UCSD-AML1 (cell line): Measurements from ENCODE around the gene SRR.
"Not testable (repeated sequence)": the region's sequence is repeated elsewhere in the genome, so short reads cannot be mapped to it uniquely, and the experiment has no call there.

Experiments
- DNase-seq: peaks from one replicate; lab custom pipeline; 2025; ENCODE audit not compliant: unreplicated experiment; lab: John Stamatoyannopoulos, UW

SRR gene, protein sequence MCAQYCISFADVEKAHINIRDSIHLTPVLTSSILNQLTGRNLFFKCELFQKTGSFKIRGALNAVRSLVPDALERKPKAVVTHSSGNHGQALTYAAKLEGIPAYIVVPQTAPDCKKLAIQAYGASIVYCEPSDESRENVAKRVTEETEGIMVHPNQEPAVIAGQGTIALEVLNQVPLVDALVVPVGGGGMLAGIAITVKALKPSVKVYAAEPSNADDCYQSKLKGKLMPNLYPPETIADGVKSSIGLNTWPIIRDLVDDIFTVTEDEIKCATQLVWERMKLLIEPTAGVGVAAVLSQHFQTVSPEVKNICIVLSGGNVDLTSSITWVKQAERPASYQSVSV

DNA sequence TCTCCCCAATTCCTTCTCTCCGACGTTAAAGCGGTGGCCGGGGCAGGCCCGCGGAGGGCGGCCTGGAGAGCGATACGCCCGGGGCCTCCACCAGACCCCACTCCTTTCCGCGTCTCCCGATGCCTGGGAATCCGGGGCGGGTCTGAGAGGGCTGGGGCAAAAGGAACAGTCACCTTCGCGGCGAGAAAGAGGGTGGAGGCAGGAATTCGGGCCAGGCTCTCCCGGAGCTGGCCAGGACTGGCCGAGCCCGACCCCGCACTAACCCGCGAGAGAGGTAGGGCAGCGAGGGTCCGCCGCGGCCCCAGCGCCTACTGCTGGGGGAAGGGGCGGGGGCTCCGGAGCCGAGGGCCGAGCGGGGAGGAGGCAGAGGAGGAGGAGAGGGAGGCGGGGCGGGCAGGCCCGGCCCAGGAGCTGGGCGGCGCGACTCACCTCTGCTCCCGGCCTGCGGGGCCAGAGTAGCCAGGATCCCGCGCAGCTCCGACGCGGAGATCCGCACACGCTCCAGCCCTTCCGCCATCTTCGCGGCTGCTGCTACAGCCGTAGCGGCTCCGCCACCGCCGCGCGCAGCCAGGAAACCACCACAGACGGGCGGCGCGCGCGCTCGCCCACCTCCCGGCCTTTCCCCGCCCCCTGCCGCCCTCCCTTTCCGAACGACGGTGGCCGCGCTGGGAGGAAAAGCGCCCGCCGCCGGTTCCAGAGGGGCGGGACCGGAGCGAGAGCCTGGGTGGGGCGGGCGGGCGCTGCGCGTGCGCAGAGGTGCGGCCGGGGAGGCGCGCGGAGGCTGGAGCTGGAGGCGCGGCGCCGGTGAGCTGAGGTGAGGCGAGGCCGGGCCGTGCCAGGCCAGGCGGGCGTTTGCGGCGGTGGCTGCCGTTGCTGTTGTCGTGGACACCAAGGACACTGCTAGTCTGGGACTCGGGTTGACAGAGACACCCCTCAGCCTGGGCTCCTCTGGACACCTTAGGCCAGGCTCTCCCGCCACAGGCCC, at the start of gene SRR, which contains the start of gene SMG6:
TSS of gene SRR (plus strand) at position 747 of the 985 bp plus-strand sequence. CDS start 11,611 bp downstream, outside the sequence.
TSS of gene SMG6 (minus strand) at position 582 of the 985 bp plus-strand sequence. CDS start at position 517, 65 bp downstream.
- peak; percentile 93 for DNase-seq

DNA sequence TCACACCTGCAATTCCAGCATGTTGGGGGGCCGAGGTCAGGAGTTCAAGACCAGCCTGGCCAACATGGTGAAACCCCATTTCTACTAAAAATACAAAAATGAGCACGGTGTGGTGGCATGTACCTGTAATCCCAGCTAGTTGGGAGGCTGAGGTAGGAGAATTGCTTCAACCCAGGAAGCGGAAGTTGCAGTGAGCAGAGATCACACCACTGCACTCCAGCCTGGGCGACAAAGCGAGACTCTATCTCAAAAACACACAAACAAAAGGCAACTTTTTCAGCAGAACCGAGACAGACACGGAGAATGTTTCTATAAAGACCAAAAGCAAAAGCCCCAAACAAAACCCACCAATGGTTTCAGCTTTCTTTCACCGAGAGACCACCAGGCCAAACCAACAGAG, 44.9 kb upstream of the SRR start:
- DNase-seq, result not testable (repeated sequence)

DNA sequence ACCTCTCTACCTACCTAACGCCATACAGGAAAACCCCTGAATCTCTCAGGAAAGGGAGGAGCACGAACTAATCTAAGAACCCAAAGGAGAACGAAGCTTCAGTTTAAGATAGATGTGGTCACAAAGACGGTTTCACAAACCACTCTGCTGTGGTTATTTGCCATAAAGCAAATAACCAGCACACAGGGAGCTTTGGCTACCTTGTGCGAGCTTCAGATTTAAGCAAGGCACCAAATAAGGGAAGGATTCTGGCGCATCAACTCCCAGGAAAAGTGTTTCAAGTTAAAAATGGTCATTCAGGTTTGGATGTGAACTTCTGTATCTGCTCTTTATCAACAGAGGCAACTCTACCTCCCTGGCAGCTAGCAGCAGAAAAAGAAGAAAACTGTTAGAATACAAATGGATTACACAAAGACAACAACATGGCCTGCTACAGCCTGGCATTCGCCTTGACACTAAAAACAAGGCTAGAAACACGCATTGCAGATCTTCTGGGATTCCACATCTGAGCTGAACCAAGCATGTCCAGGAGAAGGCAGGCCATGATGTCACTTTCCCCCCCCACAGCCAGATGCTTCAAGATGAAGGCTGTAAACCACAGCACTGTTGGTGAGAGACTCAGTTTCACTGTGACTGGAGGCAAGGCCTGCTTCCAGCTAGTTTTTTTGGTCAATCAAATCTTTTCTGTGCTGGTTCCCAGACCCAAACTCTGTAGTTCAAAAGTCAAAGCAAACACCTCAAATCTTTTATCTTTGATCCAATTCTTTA, 43.8 kb upstream of the SRR start:
- DNase-seq, result no peak

DNA sequence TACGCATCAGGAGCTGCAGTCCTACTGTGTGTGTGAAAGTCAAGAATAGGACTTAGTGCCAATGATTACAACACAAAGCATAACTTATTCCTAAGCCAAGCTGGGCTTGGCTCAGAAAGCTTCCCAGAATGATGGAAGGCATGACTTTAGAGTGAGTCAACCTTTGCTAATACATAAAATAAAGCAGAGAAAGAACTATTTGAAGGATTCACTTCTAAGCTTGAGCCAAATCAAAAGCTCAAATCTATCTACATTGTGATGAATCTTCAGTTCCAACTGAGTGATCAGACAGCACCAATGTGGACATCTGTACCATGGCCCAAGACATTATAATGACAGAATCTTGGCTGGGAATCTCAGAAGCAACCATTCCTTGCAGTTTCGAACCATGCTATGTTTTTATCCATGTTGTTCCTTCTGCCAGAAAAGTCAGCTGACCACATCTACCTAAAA, 41.6 kb upstream of the SRR start:
- DNase-seq, result no peak

DNA sequence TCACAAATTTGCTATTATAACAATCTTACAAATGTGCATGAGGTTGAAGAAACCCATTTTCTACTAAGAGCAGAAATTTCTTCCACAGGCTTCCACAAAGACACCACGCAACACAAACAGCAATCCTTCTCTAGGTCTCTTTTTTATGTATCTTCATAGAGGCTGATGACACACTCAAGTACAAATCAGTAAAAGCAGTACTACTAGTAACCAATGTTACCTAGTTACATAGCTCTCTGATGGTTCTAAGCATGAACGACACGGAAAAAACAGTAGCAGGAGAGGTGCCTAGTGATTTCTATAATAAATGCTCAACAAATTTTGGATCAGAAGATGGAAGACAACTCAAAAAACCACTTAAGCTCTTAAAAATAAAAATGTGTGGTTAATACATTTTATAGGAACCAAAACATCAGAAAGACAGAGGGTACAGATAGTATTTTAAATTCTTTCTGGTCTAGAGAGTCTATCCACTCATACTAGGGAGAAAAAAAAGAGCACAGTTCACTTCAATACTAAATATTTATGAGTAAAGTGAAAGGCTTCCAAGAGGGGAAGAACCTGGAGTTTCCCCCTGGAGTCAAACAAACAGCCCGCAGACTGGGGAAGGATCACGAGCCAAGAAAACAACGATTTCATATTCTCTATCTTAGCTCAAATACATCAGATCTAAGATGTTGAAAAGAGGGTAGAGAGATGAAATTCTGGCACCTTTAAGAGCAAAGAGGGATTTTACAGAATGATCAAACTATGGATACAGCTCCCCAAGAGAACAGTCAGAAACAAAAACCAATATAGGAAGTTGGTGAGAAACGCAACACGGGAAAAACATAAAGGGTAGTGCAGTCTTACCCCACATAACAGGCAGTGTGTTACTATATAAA, 40.3 kb upstream of the SRR start:
- no peak for DNase-seq

DNA sequence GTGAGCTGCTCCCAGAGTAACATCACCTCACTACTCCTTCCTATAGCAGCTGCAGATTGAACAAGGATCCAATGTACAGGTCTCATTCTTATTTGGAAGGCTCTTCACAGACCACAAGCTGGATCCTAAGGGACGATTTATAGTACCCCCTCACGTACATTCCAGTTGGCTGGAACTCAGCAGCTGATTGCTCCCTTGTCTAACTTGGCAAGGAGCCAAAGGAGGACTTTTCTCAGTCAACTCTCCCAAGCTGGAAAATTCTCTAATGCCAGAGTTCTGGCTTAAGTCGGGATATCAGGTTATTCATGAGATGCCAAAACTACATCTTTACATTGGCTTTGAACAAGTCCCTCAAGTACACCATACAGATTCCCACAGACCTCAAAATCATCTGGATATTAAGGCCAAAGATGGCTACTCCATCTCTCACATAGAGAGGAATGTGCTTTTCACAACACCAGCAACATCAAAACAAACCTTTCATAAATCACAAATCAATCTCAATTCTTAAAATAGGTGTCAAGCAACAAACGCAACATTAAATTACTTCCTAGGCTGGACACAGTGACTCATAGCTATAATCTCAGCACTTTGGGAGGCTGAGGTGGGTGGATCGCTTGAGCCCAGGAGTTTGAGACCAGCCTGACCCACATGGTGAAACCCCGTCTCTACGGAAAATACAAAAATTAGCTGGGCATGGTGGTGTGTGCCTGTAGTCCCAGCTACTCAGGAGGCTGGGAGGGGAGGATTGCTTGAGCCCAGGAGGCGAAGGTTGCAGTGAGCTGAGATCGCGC, 39.5 kb upstream of the SRR start:
- no peak for DNase-seq

DNA sequence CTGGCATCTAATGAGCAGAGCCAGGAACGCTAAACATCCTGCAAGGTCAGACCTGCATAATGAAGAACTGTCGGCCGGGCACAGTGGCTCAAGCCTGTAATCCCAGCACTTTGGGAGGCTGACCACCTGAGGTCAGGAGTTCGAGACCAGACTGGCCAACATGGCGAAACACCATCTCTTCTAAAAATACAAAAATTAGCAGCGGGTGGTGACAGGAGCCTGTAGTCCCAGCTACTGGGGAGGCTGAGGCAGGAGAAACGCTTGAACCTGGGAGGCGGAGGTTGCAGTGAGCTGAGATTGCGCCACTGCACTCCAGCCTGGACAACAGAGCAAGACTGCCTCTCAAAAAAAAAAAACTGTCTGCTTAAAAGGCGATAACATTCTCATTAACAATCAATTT, 38.6 kb upstream of the SRR start:
- DNase-seq, result not testable (repeated sequence)

DNA sequence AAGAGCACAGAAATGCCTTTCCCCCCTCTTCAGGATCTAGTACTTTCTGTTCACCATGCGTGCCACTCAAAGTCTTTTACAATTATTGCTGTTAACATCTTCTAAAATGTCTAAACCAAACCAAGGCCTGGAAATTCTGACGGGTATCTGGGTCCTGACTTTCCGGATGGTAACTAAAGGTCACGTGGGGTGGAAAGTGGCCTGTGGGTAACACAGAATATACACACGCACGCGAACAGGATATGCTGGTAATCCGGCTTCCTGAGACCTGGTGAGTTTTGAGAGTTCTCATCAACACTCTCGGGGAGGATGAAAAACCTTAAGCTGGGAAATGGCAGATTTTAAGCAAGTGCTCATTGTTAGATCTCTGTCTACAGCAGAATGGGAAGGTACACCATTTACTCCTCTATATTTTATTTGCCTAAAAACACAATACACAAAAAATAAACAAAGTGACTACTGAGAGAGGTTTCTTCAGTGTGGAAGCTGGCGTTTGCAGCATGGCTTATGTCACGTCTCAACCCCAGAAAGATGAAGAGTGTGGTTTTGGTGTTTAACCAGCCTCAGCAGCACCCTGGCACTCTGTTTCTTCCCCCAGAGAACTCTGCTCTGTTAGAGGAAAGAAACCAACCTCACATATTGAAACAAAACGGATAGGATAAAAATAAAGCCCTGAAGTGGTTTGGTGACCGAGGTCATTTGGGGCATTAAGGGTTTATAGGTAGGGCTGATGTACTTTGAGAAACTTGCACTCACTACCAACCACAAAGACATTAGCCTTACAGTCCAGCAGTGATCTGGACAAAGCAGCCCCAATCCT, 37.5 kb upstream of the SRR start:
- peak; percentile 71 for DNase-seq

DNA sequence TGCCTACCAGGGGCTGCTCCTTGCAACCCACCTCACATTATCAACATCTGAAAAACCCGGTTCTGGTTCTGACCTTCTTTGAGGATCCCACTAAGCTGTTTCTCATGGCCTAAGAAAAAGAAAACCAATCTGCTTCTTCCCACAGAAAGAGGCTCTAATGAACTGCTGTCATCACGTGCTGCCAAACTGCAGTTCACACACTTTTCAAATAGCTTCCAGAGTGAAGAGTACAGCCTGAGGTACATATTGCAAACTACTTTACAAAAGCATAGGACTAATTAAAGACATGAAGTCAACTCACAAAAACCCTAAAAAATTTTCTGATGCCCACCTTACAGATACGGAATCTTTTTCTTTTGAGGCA, 36.9 kb upstream of the SRR start:
- DNase-seq, result no peak

DNA sequence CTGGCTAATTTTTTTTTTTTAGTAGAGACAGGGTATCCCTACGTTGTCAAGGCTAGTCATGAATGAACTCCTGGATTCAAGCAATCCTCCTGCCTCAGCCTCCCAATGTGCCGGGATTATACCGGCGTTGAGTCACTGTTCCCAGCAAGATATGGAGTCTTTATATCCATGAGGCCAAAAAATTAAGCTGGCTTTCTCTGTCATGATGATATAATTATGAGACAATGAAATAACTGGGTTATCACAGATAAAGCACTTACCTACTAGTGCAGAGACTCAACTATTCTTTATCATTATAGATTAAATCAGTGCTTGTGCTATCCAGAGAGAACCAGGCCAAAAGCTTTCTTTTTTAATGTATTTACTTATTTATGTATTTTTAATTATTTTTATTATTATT, 36.4 kb upstream of the SRR start:
- DNase-seq, result no peak

DNA sequence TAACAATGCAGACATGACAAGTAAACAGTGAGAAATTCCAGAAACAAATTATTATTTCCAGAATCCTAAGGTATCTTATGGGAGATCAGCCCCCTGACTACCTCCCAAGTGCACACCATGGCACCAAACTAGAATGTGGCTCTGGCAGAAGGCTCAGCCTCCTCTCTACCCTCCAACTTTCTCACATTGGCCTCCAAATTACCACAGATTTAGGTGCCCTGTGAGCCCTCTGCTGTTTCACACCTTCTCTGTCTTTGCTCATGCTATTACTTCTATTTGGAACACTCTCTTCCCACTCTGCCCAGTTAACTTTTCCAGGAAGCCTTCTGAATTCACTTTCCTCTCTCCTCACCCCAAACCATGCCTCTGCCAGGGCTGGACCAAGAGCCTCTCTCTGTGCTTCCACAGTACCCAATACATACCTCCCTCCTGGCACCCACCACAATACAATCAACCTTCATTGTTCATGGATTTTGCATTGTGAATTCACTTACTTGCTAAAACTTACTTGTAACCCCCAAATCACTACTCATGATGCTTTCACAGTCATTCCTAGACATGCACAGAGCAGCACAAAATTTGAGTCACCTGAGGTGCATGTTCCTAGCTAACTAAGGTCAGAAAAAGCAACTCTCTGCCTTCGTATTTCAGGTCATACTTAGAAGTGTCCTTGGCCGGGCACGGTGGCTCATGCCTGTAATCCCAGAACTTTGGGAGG, 31.6 kb upstream of the SRR start:
- no peak for DNase-seq

DNA sequence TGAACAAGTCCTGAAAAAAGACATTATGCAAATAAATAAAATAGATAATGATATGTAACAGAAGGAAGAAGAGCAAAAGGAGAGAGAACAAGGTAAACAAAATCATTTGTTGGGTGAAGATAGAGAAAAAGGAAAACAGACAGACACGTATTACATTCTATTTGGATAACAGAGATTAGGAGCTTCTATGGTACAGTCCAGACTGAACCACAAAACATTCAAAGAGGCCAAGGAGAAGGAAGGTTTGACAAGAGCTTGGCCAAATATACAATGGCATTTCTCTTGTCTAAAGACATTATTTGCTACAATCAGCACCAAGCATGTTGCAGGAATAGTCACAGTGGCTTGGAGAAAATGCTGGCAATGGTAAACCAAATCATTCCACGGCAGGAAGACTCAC, 29.3 kb upstream of the SRR start:
- no peak for DNase-seq

DNA sequence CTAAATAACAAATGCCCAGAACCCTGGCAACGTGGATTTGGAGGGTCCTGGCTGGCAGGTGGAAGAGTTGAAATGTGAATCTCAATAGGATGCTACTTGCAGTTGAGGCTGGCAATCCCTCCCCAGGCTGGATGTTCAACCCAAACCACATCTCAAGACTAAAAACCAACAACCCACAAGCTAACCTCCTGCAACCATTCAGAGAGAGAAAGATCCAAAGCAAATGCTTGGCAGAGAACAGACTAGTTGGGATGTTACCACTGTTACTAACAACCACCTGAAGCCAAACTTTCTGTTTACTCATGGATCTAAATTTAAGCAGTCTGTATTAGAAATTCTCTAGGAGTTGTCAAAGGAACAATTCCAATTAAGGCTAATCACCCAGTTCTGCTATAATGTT, 28.0 kb upstream of the SRR start:
- no peak for DNase-seq

DNA sequence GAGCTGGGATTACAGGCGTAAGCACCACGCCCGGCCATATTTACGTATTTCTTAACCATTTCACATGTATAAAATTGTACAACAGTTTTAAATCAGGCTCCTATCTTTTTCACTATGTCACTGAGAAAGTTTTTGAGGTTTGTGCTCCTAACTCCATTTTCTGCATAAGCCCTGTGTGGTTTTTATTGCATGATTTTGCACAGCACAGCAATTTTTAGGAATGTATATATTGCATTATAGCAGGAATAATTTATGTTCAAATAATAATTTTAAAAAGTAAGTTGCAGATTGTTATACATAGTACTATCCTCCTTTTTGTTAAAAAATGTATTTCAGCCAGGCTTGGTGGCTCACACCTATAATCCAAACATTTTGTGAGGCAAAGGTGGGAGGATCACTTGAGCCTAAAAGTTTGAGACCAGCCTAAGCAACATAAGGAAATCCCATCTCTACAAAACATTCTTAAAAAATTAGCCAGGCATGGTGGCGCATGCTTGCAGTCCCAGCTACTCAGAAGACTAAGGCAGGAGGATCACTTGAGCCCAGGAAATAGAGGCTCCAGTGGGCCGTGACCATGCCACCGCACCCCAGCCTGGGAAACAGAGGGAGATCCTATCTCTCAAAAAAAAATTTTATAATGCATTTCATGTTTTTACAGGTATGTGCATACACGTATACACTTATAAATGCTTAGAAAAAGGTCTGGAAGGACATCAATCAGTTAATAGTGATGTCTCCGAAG, 26.1 kb upstream of the SRR start:
- no peak for DNase-seq

DNA sequence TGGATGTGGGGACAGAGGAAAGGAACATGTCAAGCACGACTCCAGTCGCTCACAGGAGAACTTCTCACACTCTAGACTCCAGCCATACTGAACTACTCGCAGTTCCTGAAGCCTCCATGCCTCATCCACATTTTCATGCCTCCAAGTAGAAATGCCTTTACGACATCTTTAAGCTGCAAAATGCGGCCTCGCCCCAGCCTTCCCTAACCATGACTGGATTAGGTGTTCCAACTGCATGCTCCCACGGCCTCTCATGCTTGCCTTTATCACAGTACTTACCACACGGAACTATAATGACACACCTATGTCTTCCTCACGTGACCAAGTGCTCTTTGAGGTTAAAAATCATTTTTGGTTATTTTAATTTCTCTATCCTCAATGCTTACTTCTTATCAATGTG, 24.0 kb upstream of the SRR start:
- no peak for DNase-seq

DNA sequence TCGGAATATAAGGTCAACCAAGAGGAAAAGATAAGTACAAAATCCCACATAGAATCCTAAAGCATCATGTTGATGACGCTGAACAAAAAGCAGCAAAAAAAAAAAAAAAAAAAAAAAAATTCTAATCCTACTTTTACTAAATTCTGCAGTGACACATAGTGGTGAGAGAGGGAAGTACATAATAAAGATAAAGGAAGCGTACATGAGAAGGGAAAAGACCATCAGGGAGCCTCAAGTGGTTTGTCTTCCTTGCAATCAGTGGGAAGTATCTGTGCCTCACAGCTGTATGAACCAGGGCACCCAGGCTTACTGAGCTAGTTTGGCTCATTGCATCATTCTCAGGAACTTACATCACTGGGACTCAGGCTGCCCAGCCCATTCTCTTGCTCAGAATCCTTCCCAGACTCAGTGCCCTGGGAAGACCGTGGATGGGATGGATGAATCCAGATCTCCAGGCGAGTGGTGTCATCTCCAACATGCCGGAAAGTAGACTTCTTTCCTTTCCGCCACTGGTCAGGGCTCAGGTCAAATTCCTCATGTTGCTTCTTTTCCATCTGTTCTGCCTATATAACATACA, 21.4 kb upstream of the SRR start:
- DNase-seq, result peak; percentile 29

DNA sequence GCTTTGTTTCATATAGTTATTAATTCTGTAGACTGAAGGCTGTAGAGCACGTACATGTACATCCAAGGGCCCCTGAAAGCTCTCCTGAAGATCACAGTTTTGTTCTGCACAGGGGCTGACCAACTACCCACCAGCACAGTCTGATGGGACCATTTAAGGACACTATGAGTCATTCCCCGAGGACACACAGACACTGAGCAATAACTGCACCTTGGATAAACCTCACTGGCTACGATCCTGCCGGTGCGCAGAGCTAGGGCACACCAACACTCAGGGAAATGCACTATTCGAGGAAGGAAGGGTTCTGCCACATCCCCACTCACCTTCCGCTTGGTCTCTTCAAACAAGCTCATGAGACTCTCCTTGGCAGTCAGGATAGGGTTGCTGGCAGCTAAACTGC, 20.4 kb upstream of the SRR start:
- no peak for DNase-seq
